HepG2 (cell line): ENCODE measurements around the gene BABAM1. TPM values are rescaled to one million over a fixed set of nuclear protein-coding genes. Genes with fewer than 3 reads are reported as not detected.

Experiments used
- AHR ChIP-seq: IDR thresholded peaks from 2 replicates; pipeline ENCODE4 v1.6.1; 2018; ENCODE audit warnings: missing genetic modification reagents, missing compliant biosample characterization
- AKAP8 ChIP-seq: sonication (generic); formaldehyde crosslinking; IDR thresholded peaks from 2 replicates; pipeline ENCODE4 v1.5.1; 2020; ENCODE audit warnings: mild to moderate bottlenecking, missing genetic modification reagents
- ARNT2 ChIP-seq: sonication (generic); formaldehyde crosslinking; IDR thresholded peaks from 2 replicates; pipeline ENCODE4 v1.8.0; 2022; ENCODE audit warnings: mild to moderate bottlenecking, low read depth, missing genetic modification reagents, moderate library complexity
- EHMT2 ChIP-seq: fragments of 200-600 bp; sonication (generic); IDR thresholded peaks from 2 replicates; pipeline ENCODE4 v1.7.0; 2017; ENCODE audit warnings: antibody characterized with exemption, low read depth, low read length, borderline replicate concordance
- FOXJ3 ChIP-seq: sonication (generic); formaldehyde crosslinking; IDR thresholded peaks from 2 replicates; pipeline ENCODE4 v1.4.0; 2020; ENCODE audit warnings: missing genetic modification reagents, mild to moderate bottlenecking, borderline replicate concordance
- FOXK2 ChIP-seq: fragments of 450-650 bp; IDR thresholded peaks from 2 replicates; pipeline ENCODE4 v1.6.1; 2016
- GZF1 ChIP-seq: sonication (generic); formaldehyde crosslinking; IDR thresholded peaks from 2 replicates; pipeline ENCODE4 v1.5.1; 2020; ENCODE audit warnings: mild to moderate bottlenecking, missing genetic modification reagents
- HES4 ChIP-seq: sonication (generic); formaldehyde crosslinking; IDR thresholded peaks from 2 replicates; pipeline ENCODE4 v1.9.0; 2021; ENCODE audit warnings: mild to moderate bottlenecking, missing genetic modification reagents, borderline replicate concordance
- HNRNPH1 ChIP-seq: fragments of 200-400 bp; formaldehyde crosslinking; optimal IDR thresholded peaks from 2 replicates; pipeline ENCODE3; 2017; ENCODE audit warnings: mild to moderate bottlenecking, low read depth, low read length
- JDP2 ChIP-seq: sonication (generic); formaldehyde crosslinking; IDR thresholded peaks from 2 replicates; pipeline ENCODE4 v1.8.1; 2022; ENCODE audit warnings: missing genetic modification reagents, borderline replicate concordance
- MBNL3 ChIP-seq: fragments of 250-450 bp; sonication (Bioruptor Pico); conservative IDR thresholded peaks from 2 replicates; pipeline ENCODE4 v1.8.0; 2022; ENCODE audit warnings: mild to moderate bottlenecking, inconsistent platforms
- MZF1 ChIP-seq: sonication (generic); formaldehyde crosslinking; IDR thresholded peaks from 2 replicates; pipeline ENCODE4 v1.8.1; 2023; ENCODE audit warnings: mild to moderate bottlenecking, missing genetic modification reagents, borderline replicate concordance
- POLR2A ChIP-seq, 2 experiments: IDR thresholded peaks; 2 replicates each; pipeline ENCODE4 v1.6.1; 2011; ENCODE audit warnings: low read depth in 2 of 2, low read length in 2 of 2, mild to moderate bottlenecking in 1 of 2, moderate library complexity in 1 of 2; ENCODE audit not compliant: insufficient read depth in 1 of 2
- SP140L ChIP-seq: sonication (generic); formaldehyde crosslinking; IDR thresholded peaks from 2 replicates; pipeline ENCODE4 v1.4.0; 2020; ENCODE audit warnings: missing genetic modification reagents, borderline replicate concordance
- SRY ChIP-seq: sonication (generic); formaldehyde crosslinking; IDR thresholded peaks from 2 replicates; pipeline ENCODE4 v1.8.0; 2022; ENCODE audit warnings: mild to moderate bottlenecking, missing genetic modification reagents
- U2AF2 ChIP-seq: fragments of 200-400 bp; formaldehyde crosslinking; IDR thresholded peaks from 2 replicates; pipeline ENCODE4 v1.6.1; 2017; ENCODE audit warnings: low read depth, mild to moderate bottlenecking, low read length
- ZNF224 ChIP-seq: sonication (generic); formaldehyde crosslinking; IDR thresholded peaks from 2 replicates; pipeline ENCODE4 v1.5.0; 2020; ENCODE audit warnings: mild to moderate bottlenecking, missing genetic modification reagents
- ZNF235 ChIP-seq: sonication (generic); formaldehyde crosslinking; IDR thresholded peaks from 2 replicates; pipeline ENCODE4 v1.8.1; 2023; ENCODE audit warnings: mild to moderate bottlenecking, missing genetic modification reagents, borderline replicate concordance
- ZNF747 ChIP-seq: sonication (generic); formaldehyde crosslinking; IDR thresholded peaks from 2 replicates; pipeline ENCODE4 v1.8.1; 2023; ENCODE audit warnings: missing genetic modification reagents, mild to moderate bottlenecking, borderline replicate concordance
- ZNF780A ChIP-seq: sonication (generic); formaldehyde crosslinking; IDR thresholded peaks from 2 replicates; pipeline ENCODE4 v1.8.0; 2022; ENCODE audit warnings: mild to moderate bottlenecking, missing genetic modification reagents, moderate library complexity
- polyA plus RNA-seq, 8 experiments: library from polyadenylated mRNA; depleted of rRNA in 3 of 8; stranded (reverse) in 7 of 8; unstranded in 1 of 8; fragments of >200 nt; fragmentation: Illumina TruSeq in 4 of 8; extraction: Trizol in 4 of 8; gene quantifications; 2 replicates each; pipeline versions ENCODE4 v1.2.1 to v1.2.3, GENCODE V29; 2011 to 2016; ENCODE audit warnings: low read depth in 4 of 8, missing spikeins in 1 of 8, mixed read lengths in 1 of 8; ENCODE audit not compliant: insufficient read depth in 1 of 8
- total RNA-seq, 5 experiments: library from RNA; depleted of rRNA; stranded (reverse); fragments of >200 nt; fragmentation: Illumina TruSeq; extraction: Trizol; gene quantifications; 2 replicates each; pipeline ENCODE4 v1.2.3, GENCODE V29; 2016; ENCODE audit warnings: low read depth in 1 of 5
- TF ChIP-seq, protein P1 (sequence below): sonication (generic); formaldehyde crosslinking; IDR thresholded peaks from 2 replicates; pipeline ENCODE4 v1.5.1; 2020; ENCODE audit warnings: mild to moderate bottlenecking, missing genetic modification reagents, moderate library complexity
- TF ChIP-seq, protein P2 (sequence below): sonication (generic); formaldehyde crosslinking; IDR thresholded peaks from 2 replicates; pipeline ENCODE4 v1.4.0; 2020; ENCODE audit warnings: missing genetic modification reagents
- TF ChIP-seq, protein P3 (sequence below): sonication (generic); formaldehyde crosslinking; IDR thresholded peaks from 2 replicates; pipeline ENCODE4 v1.4.0; 2020; ENCODE audit warnings: missing genetic modification reagents
- TF ChIP-seq, protein P4 (sequence below): sonication (generic); formaldehyde crosslinking; conservative IDR thresholded peaks from 2 replicates; pipeline ENCODE4 v1.8.0; 2022; ENCODE audit warnings: low read depth, missing genetic modification reagents
- TF ChIP-seq, protein P5 (sequence below): sonication (generic); formaldehyde crosslinking; IDR thresholded peaks from 2 replicates; pipeline ENCODE4 v1.5.0; 2020; ENCODE audit warnings: missing genetic modification reagents, mild to moderate bottlenecking, borderline replicate concordance

The BABAM1 gene
- total and polyA plus RNA-seq, 2 of the 13 experiments (the other 11 are each of a cell fraction or from before 2014, with no cell fraction given): 70.0 to 82.0 TPM

DNA sequence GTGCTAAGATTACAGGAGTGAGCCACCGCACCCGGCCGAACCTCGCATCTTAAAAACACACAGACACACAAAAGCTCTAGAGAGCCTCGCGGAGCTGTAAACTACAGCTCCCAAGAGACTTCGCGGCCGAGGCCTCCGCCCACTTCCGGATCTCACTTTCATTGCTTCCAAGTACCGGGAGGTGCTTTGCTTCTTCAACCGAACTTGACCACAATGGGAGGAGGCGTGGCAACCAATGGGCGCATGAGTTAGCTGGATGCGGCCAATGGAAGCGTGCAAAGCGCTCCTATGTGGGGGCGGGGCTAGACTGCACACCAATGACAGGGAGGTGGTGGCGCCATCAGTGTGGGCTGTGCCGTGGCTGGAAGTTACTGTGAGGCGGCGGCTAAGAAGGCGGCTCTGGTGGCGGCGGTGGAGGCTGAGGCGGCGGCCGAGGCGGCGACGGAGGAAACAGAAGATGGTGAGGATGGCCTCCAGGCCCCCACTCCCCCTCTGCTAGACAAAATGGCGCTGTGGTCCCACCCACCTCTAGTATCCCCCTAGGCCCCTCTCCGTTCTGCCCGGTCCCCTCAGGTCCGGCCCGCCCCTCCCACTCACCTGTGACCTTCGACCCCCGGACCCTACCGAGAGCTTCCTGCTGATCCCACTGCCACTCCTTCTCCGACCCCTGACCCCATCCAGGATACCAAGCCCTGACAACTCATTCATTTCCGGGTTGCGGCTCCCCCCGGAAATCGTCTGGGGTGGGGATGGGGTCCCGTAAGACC, 42.1 kb downstream of the BABAM1 start, which contains the start of gene DDA1 (continued):
- TF ChIP-seq, protein P1, sequence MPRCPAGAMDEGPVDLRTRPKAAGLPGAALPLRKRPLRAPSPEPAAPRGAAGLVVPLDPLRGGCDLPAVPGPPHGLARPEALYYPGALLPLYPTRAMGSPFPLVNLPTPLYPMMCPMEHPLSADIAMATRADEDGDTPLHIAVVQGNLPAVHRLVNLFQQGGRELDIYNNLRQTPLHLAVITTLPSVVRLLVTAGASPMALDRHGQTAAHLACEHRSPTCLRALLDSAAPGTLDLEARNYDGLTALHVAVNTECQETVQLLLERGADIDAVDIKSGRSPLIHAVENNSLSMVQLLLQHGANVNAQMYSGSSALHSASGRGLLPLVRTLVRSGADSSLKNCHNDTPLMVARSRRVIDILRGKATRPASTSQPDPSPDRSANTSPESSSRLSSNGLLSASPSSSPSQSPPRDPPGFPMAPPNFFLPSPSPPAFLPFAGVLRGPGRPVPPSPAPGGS (CRISPR knock-in tag): 0 out of 2 replicates have a peak, but pooled peaks have one; percentile 28
- TF ChIP-seq U2AF2 (no peak), POLR2A (IDR thresholded peaks at IDR 0.05; ENCODE audit: insufficient read depth in 1 of 2, low read depth in 2 of 2, low read length in 2 of 2) (peak; percentile 31 to 70; a peak in 2 of 4 replicates), AHR (CRISPR knock-in tag) (no peak), SRY (CRISPR knock-in tag) (no peak), ARNT2 (CRISPR knock-in tag) (no peak; the same call in 1 of the 2 replicates), ZNF224 (CRISPR knock-in tag) (no peak), ZNF780A (CRISPR knock-in tag) (no peak), MBNL3 (no peak), HNRNPH1 (no peak), JDP2 (no peak), AKAP8 (CRISPR knock-in tag) (no peak), SP140L (CRISPR knock-in tag) (no peak), ZNF747 (peak; percentile 59; the same call in 1 of the 2 replicates), FOXJ3 (no peak), MZF1 (CRISPR knock-in tag) (0 out of 2 replicates have a peak, but pooled peaks have one; percentile 30), ZNF235 (CRISPR knock-in tag) (no peak), GZF1 (CRISPR knock-in tag) (no peak), EHMT2 (no peak), FOXK2 (no peak), HES4 (peak; percentile 94; the same call in 1 of the 2 replicates)
- TF ChIP-seq, protein P2, sequence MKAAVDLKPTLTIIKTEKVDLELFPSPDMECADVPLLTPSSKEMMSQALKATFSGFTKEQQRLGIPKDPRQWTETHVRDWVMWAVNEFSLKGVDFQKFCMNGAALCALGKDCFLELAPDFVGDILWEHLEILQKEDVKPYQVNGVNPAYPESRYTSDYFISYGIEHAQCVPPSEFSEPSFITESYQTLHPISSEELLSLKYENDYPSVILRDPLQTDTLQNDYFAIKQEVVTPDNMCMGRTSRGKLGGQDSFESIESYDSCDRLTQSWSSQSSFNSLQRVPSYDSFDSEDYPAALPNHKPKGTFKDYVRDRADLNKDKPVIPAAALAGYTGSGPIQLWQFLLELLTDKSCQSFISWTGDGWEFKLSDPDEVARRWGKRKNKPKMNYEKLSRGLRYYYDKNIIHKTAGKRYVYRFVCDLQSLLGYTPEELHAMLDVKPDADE (CRISPR knock-in tag): no peak
- TF ChIP-seq, protein P3, sequence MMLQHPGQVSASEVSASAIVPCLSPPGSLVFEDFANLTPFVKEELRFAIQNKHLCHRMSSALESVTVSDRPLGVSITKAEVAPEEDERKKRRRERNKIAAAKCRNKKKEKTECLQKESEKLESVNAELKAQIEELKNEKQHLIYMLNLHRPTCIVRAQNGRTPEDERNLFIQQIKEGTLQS (CRISPR knock-in tag): no peak
- TF ChIP-seq, protein P4, sequence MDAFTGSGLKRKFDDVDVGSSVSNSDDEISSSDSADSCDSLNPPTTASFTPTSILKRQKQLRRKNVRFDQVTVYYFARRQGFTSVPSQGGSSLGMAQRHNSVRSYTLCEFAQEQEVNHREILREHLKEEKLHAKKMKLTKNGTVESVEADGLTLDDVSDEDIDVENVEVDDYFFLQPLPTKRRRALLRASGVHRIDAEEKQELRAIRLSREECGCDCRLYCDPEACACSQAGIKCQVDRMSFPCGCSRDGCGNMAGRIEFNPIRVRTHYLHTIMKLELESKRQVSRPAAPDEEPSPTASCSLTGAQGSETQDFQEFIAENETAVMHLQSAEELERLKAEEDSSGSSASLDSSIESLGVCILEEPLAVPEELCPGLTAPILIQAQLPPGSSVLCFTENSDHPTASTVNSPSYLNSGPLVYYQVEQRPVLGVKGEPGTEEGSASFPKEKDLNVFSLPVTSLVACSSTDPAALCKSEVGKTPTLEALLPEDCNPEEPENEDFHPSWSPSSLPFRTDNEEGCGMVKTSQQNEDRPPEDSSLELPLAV (CRISPR knock-in tag): no peak
- TF ChIP-seq, protein P5, sequence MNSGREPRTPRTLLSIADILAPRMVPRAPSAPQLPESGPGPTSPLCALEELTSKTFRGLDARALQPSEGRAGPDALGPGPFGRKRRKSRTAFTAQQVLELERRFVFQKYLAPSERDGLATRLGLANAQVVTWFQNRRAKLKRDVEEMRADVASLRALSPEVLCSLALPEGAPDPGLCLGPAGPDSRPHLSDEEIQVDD (CRISPR knock-in tag): no peak
